H54 (cell line): ENCODE data around the gene RPS19.
A peak's percentile ranks its signal among the peaks of the same experiment; 100 is the strongest.
"Not testable (repeated sequence)": the region's sequence is repeated elsewhere in the genome, so short reads cannot be mapped to it uniquely, and the experiment has no call there.

Experiments used
- DNase-seq: peaks from one replicate; pipeline ENCODE4 v3.0.0; 2011; ENCODE audit warnings: low spot score, mixed read lengths; ENCODE audit not compliant: insufficient read length
- FAIRE-seq: peaks from 3 replicates; lab custom pipeline; 2011; peaks lifted over from hg19 to GRCh38; lab: Jason Lieb, UNC
- POLR2A ChIP-seq: IDR thresholded peaks from 2 replicates; pipeline ENCODE4 v1.6.1; 2011; ENCODE audit warnings: low read depth, mild to moderate bottlenecking, low read length

RPS19 gene

GRCh38 chr19:41864374-41864773, 4.3 kb downstream of the RPS19 start:
- no peak for DNase-seq
- no peak for FAIRE-seq
- no peak for TF ChIP-seq POLR2A

GRCh38 chr19:41866284-41866683, 6.2 kb downstream of the RPS19 start:
- DNase-seq (no peak), FAIRE-seq (no peak)
- TF ChIP-seq POLR2A: no peak

- FAIRE-seq: no peak
- no peak for DNase-seq
- TF ChIP-seq POLR2A: no peak
These were observed 8.3 kb downstream of the RPS19 start for GRCh38 chr19:41868120-41868988.

GRCh38 chr19:41868989-41869300, 8.9 kb downstream of the RPS19 start:
- TF ChIP-seq POLR2A: no peak
- DNase-seq (no peak), FAIRE-seq (no peak)

DNA sequence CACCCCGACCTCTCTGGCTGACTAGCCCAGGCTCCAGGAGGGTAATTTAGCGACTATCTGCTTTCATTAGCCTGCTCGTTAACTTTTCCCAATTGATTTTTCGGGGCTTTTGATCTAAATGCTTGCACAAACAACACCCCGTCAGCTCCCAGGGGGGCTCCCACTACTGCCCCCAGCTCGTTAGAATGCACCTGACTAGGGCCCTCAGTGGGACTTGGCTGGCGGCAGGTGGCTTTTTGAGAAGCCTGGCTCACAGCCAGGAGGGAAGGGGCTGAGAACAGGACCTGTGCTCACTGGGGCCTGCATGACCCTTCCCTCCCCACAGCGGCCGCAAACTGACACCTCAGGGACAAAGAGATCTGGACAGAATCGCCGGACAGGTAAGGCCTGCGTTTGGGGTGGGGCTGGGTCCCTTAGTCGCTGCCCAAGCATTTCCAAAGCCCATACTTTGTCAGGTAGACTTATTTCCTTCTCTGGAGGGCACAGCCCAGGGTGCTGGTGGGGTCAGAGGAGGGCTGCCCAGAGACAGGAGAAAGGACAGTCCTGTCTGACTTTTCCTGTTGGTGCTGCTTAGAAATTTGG, 9.4 kb downstream of the RPS19 start:
- FAIRE-seq (no peak), DNase-seq (no peak)
- no peak for TF ChIP-seq POLR2A

DNA sequence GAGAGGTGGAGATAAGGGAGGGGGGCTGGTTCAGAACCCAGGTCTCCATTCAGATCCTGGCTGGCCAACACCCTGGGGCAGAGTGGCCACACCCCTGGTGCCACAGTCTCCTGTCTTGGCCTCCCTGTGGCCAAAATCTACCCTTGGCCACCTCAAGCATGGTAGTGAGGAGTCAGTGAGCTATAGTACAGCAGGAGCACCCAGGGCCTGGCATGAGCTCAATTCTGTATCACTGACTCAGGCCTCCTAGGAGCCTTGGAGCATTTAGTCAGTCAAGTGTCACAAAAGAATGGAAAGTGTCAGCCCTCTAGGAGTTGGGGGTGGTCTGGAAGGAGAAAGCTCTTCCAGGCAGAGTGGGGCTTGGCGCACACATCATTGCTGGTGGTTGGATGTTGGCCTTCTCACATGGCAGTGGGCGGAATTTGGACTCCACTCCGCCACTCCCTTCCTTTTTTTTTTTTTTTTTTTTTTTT, 10.4 kb downstream of the RPS19 start:
- no peak for FAIRE-seq
- no peak for TF ChIP-seq POLR2A
- DNase-seq: peak; percentile 69

DNA sequence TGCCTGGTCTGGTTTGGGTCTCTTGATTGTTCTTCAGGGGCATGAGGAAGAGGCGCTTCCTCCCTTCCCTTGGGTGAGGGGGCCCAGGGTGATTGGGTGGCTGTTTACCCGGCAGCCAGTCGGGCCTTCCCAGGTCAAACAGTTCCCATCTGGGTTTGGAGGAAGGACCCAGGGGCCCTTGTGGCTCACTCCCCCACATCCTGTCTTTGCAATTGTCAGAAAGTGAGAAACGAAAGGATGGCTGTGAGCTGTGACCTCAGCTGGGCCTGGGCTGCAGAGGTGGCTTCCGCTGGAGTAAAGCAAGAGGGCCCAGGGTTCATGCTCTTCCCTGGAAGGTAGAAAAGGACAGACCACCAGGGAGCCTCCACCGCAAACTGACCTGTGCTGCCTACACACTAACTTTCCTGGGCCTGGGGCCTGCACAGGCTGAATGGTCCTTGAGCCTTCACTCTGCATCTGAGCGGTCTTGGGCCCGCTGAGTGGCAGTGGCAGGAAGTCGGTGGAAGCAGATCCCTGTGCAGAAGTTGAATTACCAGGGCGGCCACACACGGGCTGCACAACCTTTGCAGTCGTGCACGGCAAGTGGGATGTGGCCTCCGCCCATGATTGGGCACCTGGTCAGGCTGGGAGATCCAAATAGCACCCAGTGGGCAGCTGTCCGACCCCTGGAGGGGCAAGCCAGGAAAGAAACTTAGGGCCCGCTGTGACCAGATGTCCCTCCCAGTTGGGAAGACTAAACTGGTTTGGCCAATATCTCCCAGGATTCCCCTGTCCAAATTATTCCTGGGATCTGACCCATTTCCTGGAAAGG, 11.7 kb downstream of the RPS19 start:
- TF ChIP-seq POLR2A: no peak
- FAIRE-seq: no peak
- DNase-seq: no peak

- FAIRE-seq: no peak
- no peak for TF ChIP-seq POLR2A
- no peak for DNase-seq
These were observed 12.3 kb downstream of the RPS19 start for GRCh38 chr19:41872384-41872774.

DNA sequence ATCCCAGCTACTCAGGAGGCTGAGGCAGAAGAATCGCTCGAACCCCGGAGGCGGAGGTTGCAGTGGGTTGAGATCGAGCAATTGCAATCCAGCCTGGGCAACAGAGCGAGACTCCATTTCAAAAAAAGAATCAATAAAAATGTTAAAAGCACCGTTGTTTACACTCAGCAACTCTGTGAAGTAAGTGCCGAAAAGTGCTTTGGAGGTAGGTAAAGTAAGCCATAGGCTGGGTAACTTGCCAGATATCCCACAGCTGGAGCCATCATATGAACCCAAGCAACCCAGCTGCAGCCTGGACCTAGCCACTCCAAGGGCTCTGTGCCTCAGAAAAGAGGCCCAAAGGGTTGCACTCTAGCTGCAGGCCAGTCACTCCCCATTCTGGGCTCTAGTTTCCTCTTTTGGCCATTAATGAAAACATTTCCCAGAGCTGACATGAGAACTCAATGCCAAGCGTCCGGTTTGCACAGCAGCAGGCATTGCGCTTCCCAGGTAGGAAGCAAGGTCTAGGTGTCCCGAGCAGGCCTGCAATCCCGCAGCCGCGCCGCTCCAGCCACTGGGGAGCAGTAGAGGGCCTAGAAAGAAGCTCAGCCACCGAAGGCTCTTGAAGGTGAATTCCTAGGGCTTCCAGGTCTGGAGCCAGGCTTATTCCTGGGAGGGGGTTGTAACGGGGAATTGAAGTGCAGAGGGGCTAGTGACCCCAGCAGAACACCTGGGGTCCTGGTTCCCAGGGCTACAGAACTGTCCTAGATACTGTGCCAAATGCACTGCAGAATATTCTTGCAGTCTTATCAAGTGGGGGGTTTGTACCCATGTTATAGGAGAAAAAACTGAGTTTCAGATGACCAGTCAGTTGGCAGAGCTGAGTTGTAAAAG, 13.0 kb downstream of the RPS19 start:
- no peak for TF ChIP-seq POLR2A
- peak; percentile 68 for DNase-seq
- no peak for FAIRE-seq

DNA sequence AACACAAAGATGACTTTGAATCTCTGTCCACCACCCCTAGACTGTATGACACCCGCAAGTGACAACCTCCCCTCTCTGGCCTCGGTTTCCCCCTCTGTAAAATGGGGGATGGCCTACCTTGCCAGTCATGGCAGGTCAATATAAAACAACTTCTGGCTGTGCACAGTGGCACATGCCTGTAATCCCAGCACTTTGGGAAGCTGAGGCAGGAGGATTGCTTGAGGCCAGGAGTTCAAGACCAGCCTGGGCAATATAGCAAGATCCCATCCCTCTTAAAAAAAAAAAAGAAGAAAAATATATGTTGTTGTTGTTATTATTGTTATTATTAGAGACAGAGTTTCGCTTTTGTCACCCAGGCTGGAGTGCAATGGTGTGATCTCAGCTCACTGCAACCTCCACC, 15.9 kb downstream of the RPS19 start:
- DNase-seq, FAIRE-seq: not testable (repeated sequence)

GRCh38 chr19:41876847-41877832, 17.1 kb downstream of the RPS19 start, which contains the start of gene CD79A:
CD79A (plus strand) TSS chr19:41877279; CDS start chr19:41877305, 26 bp downstream.
- DNase-seq: no peak
- TF ChIP-seq POLR2A: no peak
- FAIRE-seq: no peak
